Activated CD4-positive, alpha-beta T cell treated with anti-CD3 and anti-CD28 coated beads, Interleukin-2, amount 10 ng/mL, durations not matched to agents 7 days and 5 days (primary cell): ENCODE measurements around the gene IL36A. TPM values are rescaled to one million over a fixed set of nuclear protein-coding genes. Genes with fewer than 3 reads are reported as not detected.

Source experiments
- CTCF ChIA-PET: fragments of 350-600 bp; sonication (Branson Sonifier 250); formaldehyde crosslinking; loops from one replicate; lab custom pipeline; 2021; ENCODE audit warnings: antibody characterized with exemption; lab: Charles Lee
- POLR2A ChIA-PET: fragments of 350-600 bp; sonication (Branson Sonifier 250); formaldehyde crosslinking; loops from one replicate; lab custom pipeline; 2021; ENCODE audit warnings: antibody characterized with exemption; lab: Charles Lee
- DNase-seq: peaks from one replicate; pipeline ENCODE4 v3.0.0-alpha.2; 2020
- H3K27ac Mint-ChIP-seq: one replicate; pipeline ENCODE4 v1.8.0; 2021; ENCODE audit warnings: mild to moderate bottlenecking, moderate library complexity, mixed read lengths
- H3K27me3 Mint-ChIP-seq: one replicate; pipeline ENCODE4 v1.8.0; 2021; ENCODE audit warnings: mixed read lengths
- H3K36me3 Mint-ChIP-seq: one replicate; pipeline ENCODE4 v1.8.0; 2021; ENCODE audit warnings: low read depth, mixed read lengths
- H3K4me1 Mint-ChIP-seq: one replicate; pipeline ENCODE4 v1.8.0; 2021; ENCODE audit warnings: mixed read lengths
- H3K4me3 Mint-ChIP-seq: one replicate; pipeline ENCODE4 v1.8.0; 2021; ENCODE audit warnings: mild to moderate bottlenecking, moderate library complexity, mixed read lengths
- H3K9me3 Mint-ChIP-seq: one replicate; pipeline ENCODE4 v1.8.0; 2021; ENCODE audit warnings: mixed read lengths
- total RNA-seq, 2 experiments: library from RNA; stranded (reverse); gene quantifications; one replicate each; pipeline ENCODE4 v1.2.3, GENCODE V29; 2021

The IL36A gene
- total RNA-seq, 2 experiments from 2014 or later: not detected

- Mint-ChIP-seq H3K9me3 (no peaks in the 10 kb centered on the region), H3K4me3 (no peak overlapping the region), H3K27me3 (peaks cover 12% of the 10 kb centered on the region), H3K36me3 (no peaks in the 10 kb centered on the region), H3K27ac (no peak overlapping the region), H3K4me1 (no peaks in the 10 kb centered on the region)
- no peak for DNase-seq
- CTCF ChIA-PET: no interaction called here
- POLR2A ChIA-PET: no interaction called here
These were observed 28.8 kb downstream of the IL36A start for GRCh38 chr2:113034016-113034415.

GRCh38 chr2:113036763-113037162 is 31.5 kb downstream of the IL36A start:
- Mint-ChIP-seq H3K4me1 (no peaks in the 10 kb centered on the region), H3K4me3 (no peak overlapping the region), H3K27ac (no peak overlapping the region), H3K27me3 (peaks cover 2% of the 10 kb centered on the region), H3K36me3 (no peaks in the 10 kb centered on the region), H3K9me3 (no peaks in the 10 kb centered on the region)
- ChIA-PET POLR2A (no interaction called here), CTCF (interaction anchor here (0.6 kb wide), 1 partner anchor 79 kb away, joined by 3 read pairs; no protein-coding TSS in a partner anchor)
- DNase-seq: no peak

GRCh38 chr2:113038291-113038690 is 33.0 kb downstream of the IL36A start:
- no peaks in the 10 kb centered on the region for H3K4me1 Mint-ChIP-seq
- POLR2A ChIA-PET: interaction anchor here (0.6 kb wide), 1 partner anchor 181 kb away, joined by 5 read pairs; no protein-coding TSS in a partner anchor

GRCh38 chr2:113039158-113039557 is 33.9 kb downstream of the IL36A start:
- ChIA-PET POLR2A (no interaction called here), CTCF (no interaction called here)
- H3K9me3 Mint-ChIP-seq: no peaks in the 10 kb centered on the region

More at GRCh38 chr2:113038291-113038690, 33.0 kb downstream of the IL36A start:
- peaks cover 2% of the 10 kb centered on the region for H3K27me3 Mint-ChIP-seq
- no peaks in the 10 kb centered on the region for H3K36me3 Mint-ChIP-seq
- no peak overlapping the region for H3K27ac Mint-ChIP-seq
- DNase-seq: no peak
- CTCF ChIA-PET: no interaction called here
- H3K4me3 Mint-ChIP-seq: no peak overlapping the region
- no peaks in the 10 kb centered on the region for H3K9me3 Mint-ChIP-seq

GRCh38 chr2:113039719-113040118 is 34.5 kb downstream of the IL36A start:
- Mint-ChIP-seq H3K4me3 (no peak overlapping the region), H3K4me1 (no peaks in the 10 kb centered on the region), H3K27me3 (peaks cover 2% of the 10 kb centered on the region), H3K27ac (no peak overlapping the region), H3K9me3 (no peaks in the 10 kb centered on the region), H3K36me3 (no peaks in the 10 kb centered on the region)
- POLR2A ChIA-PET: no interaction called here
- CTCF ChIA-PET: no interaction called here
- no peak for DNase-seq

More at GRCh38 chr2:113039158-113039557, 33.9 kb downstream of the IL36A start:
- Mint-ChIP-seq H3K4me3 (no peak overlapping the region), H3K27ac (no peak overlapping the region), H3K4me1 (no peaks in the 10 kb centered on the region), H3K36me3 (no peaks in the 10 kb centered on the region), H3K27me3 (peaks cover 2% of the 10 kb centered on the region)
- no peak for DNase-seq

- ChIA-PET POLR2A (no interaction called here), CTCF (no interaction called here)
- no peak for DNase-seq
- Mint-ChIP-seq H3K9me3 (no peaks in the 10 kb centered on the region), H3K36me3 (no peaks in the 10 kb centered on the region), H3K27ac (no peak overlapping the region), H3K4me1 (no peaks in the 10 kb centered on the region), H3K27me3 (peaks cover 4% of the 10 kb centered on the region), H3K4me3 (no peak overlapping the region)
These were observed 36.6 kb downstream of the IL36A start for GRCh38 chr2:113041871-113042270.

GRCh38 chr2:113046465-113046864 is 41.2 kb downstream of the IL36A start:
- ChIA-PET POLR2A (no interaction called here), CTCF (interaction anchor here (1.5 kb wide), 1 partner anchor 10 kb away, joined by 3 read pairs; no protein-coding TSS in a partner anchor)
- Mint-ChIP-seq H3K27me3 (peaks cover 6% of the 10 kb centered on the region), H3K4me1 (no peaks in the 10 kb centered on the region), H3K27ac (no peak overlapping the region), H3K36me3 (no peaks in the 10 kb centered on the region), H3K4me3 (no peak overlapping the region), H3K9me3 (peaks cover 2% of the 10 kb centered on the region)
- no peak for DNase-seq

- ChIA-PET POLR2A (no interaction called here), CTCF (interaction anchor here (0.7 kb wide), 1 partner anchor 942 kb away, joined by 4 read pairs; no protein-coding TSS in a partner anchor)
- peaks cover 4% of the 10 kb centered on the region for H3K27me3 Mint-ChIP-seq
- no peak overlapping the region for H3K4me3 Mint-ChIP-seq
- H3K36me3 Mint-ChIP-seq: peaks cover 4% of the 10 kb centered on the region
- no peak overlapping the region for H3K27ac Mint-ChIP-seq
- no peaks in the 10 kb centered on the region for H3K4me1 Mint-ChIP-seq
- peaks cover 21% of the 10 kb centered on the region for H3K9me3 Mint-ChIP-seq
- DNase-seq: no peak
These were observed 45.9 kb downstream of the IL36A start for GRCh38 chr2:113050921-113051895.

- DNase-seq: no peak
- H3K4me3 Mint-ChIP-seq: no peak within 1 kb of the TSS
- POLR2A ChIA-PET: interaction anchor here (0.6 kb wide), 1 partner anchor 1465 kb away, joined by 4 read pairs; no protein-coding TSS in a partner anchor
- peaks cover 4% of the 10 kb centered on the region for H3K36me3 Mint-ChIP-seq
- CTCF ChIA-PET: interaction anchor here (0.7 kb wide), 1 partner anchor 943 kb away, joined by 4 read pairs; no protein-coding TSS in a partner anchor
- H3K4me1 Mint-ChIP-seq: no peaks in the 10 kb centered on the region
- no peak within 1 kb of the TSS for H3K27ac Mint-ChIP-seq
- peaks cover 2% of the 10 kb centered on the region for H3K27me3 Mint-ChIP-seq
- H3K9me3 Mint-ChIP-seq: peaks cover 24% of the 10 kb centered on the region
These were observed 47.2 kb downstream of the IL36A start, which contains the start of gene IL36B for GRCh38 chr2:113052396-113052917. Gene IL36B (minus strand): TSS chr2:113052867.

- no peak overlapping the region for H3K27ac Mint-ChIP-seq
- H3K4me3 Mint-ChIP-seq: no peak overlapping the region
- ChIA-PET POLR2A (no interaction called here), CTCF (no interaction called here)
- no peak for DNase-seq
- H3K36me3 Mint-ChIP-seq: peaks cover 4% of the 10 kb centered on the region
- H3K27me3 Mint-ChIP-seq: no peaks in the 10 kb centered on the region
- peaks cover 24% of the 10 kb centered on the region for H3K9me3 Mint-ChIP-seq
- H3K4me1 Mint-ChIP-seq: no peaks in the 10 kb centered on the region
These were observed 48.4 kb downstream of the IL36A start for GRCh38 chr2:113053666-113054065.

- Mint-ChIP-seq H3K4me1 (no peaks in the 10 kb centered on the region), H3K9me3 (peaks cover 24% of the 10 kb centered on the region), H3K4me3 (no peak overlapping the region), H3K36me3 (peaks cover 4% of the 10 kb centered on the region), H3K27ac (no peak overlapping the region), H3K27me3 (no peaks in the 10 kb centered on the region)
- ChIA-PET POLR2A (no interaction called here), CTCF (interaction anchor here (2.0 kb wide), 1 partner anchor 26 kb away, joined by 7 read pairs; no protein-coding TSS in a partner anchor)
- DNase-seq: no peak
These were observed 48.8 kb downstream of the IL36A start for GRCh38 chr2:113054066-113054465.

GRCh38 chr2:113056521-113056920 is 51.3 kb downstream of the IL36A start:
- no peaks in the 10 kb centered on the region for H3K27me3 Mint-ChIP-seq
- no peak overlapping the region for H3K27ac Mint-ChIP-seq
- H3K36me3 Mint-ChIP-seq: peaks cover 4% of the 10 kb centered on the region
- H3K4me3 Mint-ChIP-seq: no peak overlapping the region
- no peaks in the 10 kb centered on the region for H3K4me1 Mint-ChIP-seq
- peaks cover 22% of the 10 kb centered on the region for H3K9me3 Mint-ChIP-seq
- CTCF ChIA-PET: interaction anchor here (1.1 to 1.3 kb wide), 2 partner anchors 11 to 24 kb away, joined by 3 to 5 read pairs; no protein-coding TSS in a partner anchor
- POLR2A ChIA-PET: no interaction called here
- DNase-seq: no peak

- no peak overlapping the region for H3K27ac Mint-ChIP-seq
These were observed 51.9 kb downstream of the IL36A start for GRCh38 chr2:113057117-113057516.

More at GRCh38 chr2:113057117-113057516, 51.9 kb downstream of the IL36A start:
- H3K4me1 Mint-ChIP-seq: no peaks in the 10 kb centered on the region
- peaks cover 22% of the 10 kb centered on the region for H3K9me3 Mint-ChIP-seq
- ChIA-PET CTCF (interaction anchor here (1.1 to 1.3 kb wide), 2 partner anchors 12 to 23 kb away, joined by 3 to 5 read pairs; no protein-coding TSS in a partner anchor), POLR2A (no interaction called here)
- peaks cover 4% of the 10 kb centered on the region for H3K36me3 Mint-ChIP-seq
- DNase-seq: no peak
- H3K27me3 Mint-ChIP-seq: no peaks in the 10 kb centered on the region
- H3K4me3 Mint-ChIP-seq: no peak overlapping the region
